Neural cell (in vitro differentiated cells): Measurements from ENCODE around the gene CRMP1. TPM values are rescaled to one million over a fixed set of nuclear protein-coding genes. Genes with fewer than 3 reads are reported as not detected.

Experiments
- H2AFZ ChIP-seq: fragments of 200-600, 300-800 bp; sonication (generic), shearing (Covaris generic); 2 replicates; pipeline ENCODE4 v1.6.0; 2014; ENCODE audit warnings: low read depth, mild to moderate bottlenecking, antibody characterized with exemption, low read length, moderate library complexity
- H3F3A ChIP-seq: fragments of 200-600 bp; shearing (Covaris generic); 2 replicates; pipeline ENCODE4 v1.6.1; 2016; ENCODE audit warnings: mild to moderate bottlenecking, moderate library complexity, mixed read lengths, antibody characterized with exemption, low read length; ENCODE audit not compliant: insufficient read depth, poor library complexity, severe bottlenecking
- H3K27ac ChIP-seq: fragments of 200-600, 300-800 bp; sonication (generic), shearing (Covaris generic); 2 replicates; pipeline ENCODE4 v1.5.1; 2014; ENCODE audit warnings: mild to moderate bottlenecking, low read length, moderate library complexity
- H3K27me3 ChIP-seq: fragments of 300-800, 200-600 bp; sonication (generic), shearing (Covaris generic); 2 replicates; pipeline ENCODE4 v1.6.0; 2014; ENCODE audit warnings: mild to moderate bottlenecking, low read depth, low read length, moderate library complexity; ENCODE audit not compliant: insufficient read depth
- H3K36me3 ChIP-seq: fragments of 300-800, 200-600 bp; sonication (generic), shearing (Covaris generic); 2 replicates; pipeline ENCODE4 v1.5.1; 2014; ENCODE audit warnings: mild to moderate bottlenecking, antibody characterized with exemption, low read length, moderate library complexity; ENCODE audit not compliant: insufficient read depth
- H3K4me2 ChIP-seq: fragments of 300-800, 200-600 bp; sonication (generic), shearing (Covaris generic); 2 replicates; pipeline ENCODE4 v1.6.0; 2014; ENCODE audit warnings: mild to moderate bottlenecking, low read length
- H3K4me3 ChIP-seq: fragments of 300-800, 200-600 bp; sonication (generic), shearing (Covaris generic); 2 replicates; pipeline ENCODE4 v1.5.1; 2014; ENCODE audit warnings: mild to moderate bottlenecking, low read length, moderate library complexity
- H3K79me2 ChIP-seq: fragments of 200-600 bp; shearing (Covaris generic); replicated peaks from 2 replicates; pipeline ENCODE4 v1.6.0; 2014; ENCODE audit warnings: mild to moderate bottlenecking, low read length, moderate library complexity; ENCODE audit not compliant: insufficient read depth
- H3K9ac ChIP-seq: fragments of 300-800, 200-600 bp; sonication (generic), shearing (Covaris generic); 2 replicates; pipeline ENCODE4 v1.6.1; 2016; ENCODE audit warnings: mild to moderate bottlenecking, low read length, mixed read lengths
- H3K9me2 ChIP-seq: fragments of 200-600 bp; shearing (Covaris generic); 2 replicates; pipeline ENCODE4 v1.6.1; 2016; ENCODE audit warnings: mild to moderate bottlenecking, low read length, mixed read lengths; ENCODE audit not compliant: insufficient read depth
- H3K9me3 ChIP-seq: fragments of 200-600, 300-800 bp; sonication (generic), shearing (Covaris generic); 2 replicates; pipeline ENCODE4 v1.6.1; 2016; ENCODE audit warnings: mild to moderate bottlenecking, mixed run types, low read length, moderate library complexity, mixed read lengths
- H4K20me1 ChIP-seq: fragments of 200-600 bp; shearing (Covaris generic); 2 replicates; pipeline ENCODE4 v1.6.1; 2016; ENCODE audit warnings: mild to moderate bottlenecking, mixed run types; ENCODE audit not compliant: insufficient read depth
- CTCF ChIP-seq: fragments of 450-650 bp; IDR thresholded peaks from 2 replicates; pipeline ENCODE4 v1.5.1; 2014; ENCODE audit warnings: antibody characterized with exemption, mild to moderate bottlenecking, moderate library complexity; ENCODE audit not compliant: poor library complexity, severe bottlenecking
- EP300 ChIP-seq: fragments of 450-650 bp; conservative IDR thresholded peaks from 2 replicates; pipeline ENCODE4 v1.6.1; 2014; ENCODE audit warnings: antibody characterized with exemption, mild to moderate bottlenecking, moderate library complexity; ENCODE audit not compliant: poor library complexity, severe bottlenecking
- EZH2 ChIP-seq: fragments of 200-600, 300-800 bp; shearing (Covaris generic), sonication (generic); IDR thresholded peaks from 2 replicates; pipeline ENCODE4 v1.6.1; 2014; ENCODE audit warnings: antibody characterized with exemption, low read length, borderline replicate concordance, mild to moderate bottlenecking; ENCODE audit not compliant: insufficient read depth, poor library complexity, severe bottlenecking
- MXI1 ChIP-seq: fragments of 450-650 bp; conservative IDR thresholded peaks from 2 replicates; pipeline ENCODE4 v1.6.1; 2014; ENCODE audit warnings: antibody characterized with exemption, mild to moderate bottlenecking; ENCODE audit not compliant: poor library complexity, severe bottlenecking
- POLR2AphosphoS5 ChIP-seq: IDR thresholded peaks from 2 replicates; pipeline ENCODE4 v1.6.1; 2012
- RAD21 ChIP-seq: fragments of 450-650 bp; conservative IDR thresholded peaks from 2 replicates; pipeline ENCODE4 v1.6.1; 2014; ENCODE audit warnings: antibody characterized with exemption, mild to moderate bottlenecking, moderate library complexity
- REST ChIP-seq: IDR thresholded peaks from 2 replicates; pipeline ENCODE4 v1.6.1; 2012; ENCODE audit warnings: borderline replicate concordance
- SMC3 ChIP-seq: fragments of 450-650 bp; conservative IDR thresholded peaks from 2 replicates; pipeline ENCODE4 v1.6.1; 2014; ENCODE audit warnings: antibody characterized with exemption, mild to moderate bottlenecking, moderate library complexity; ENCODE audit not compliant: poor library complexity
- TAF1 ChIP-seq: IDR thresholded peaks from 2 replicates; pipeline ENCODE4 v1.6.1; 2012; ENCODE audit warnings: low read depth
- polyA plus RNA-seq: library from polyadenylated mRNA; depleted of rRNA; stranded (reverse); fragments of >200 nt; gene quantifications from 2 replicates; pipeline ENCODE4 v1.2.3, GENCODE V29; 2014

CRMP1 gene
- polyA plus RNA-seq, 1 donor from 2014 or later: 642 TPM

GRCh38 chr4:5931526-5931925, 38.6 kb upstream of the CRMP1 start:
- Histone ChIP-seq H3K4me2 (no peak overlapping the region), H2AFZ (no peak overlapping the region)

GRCh38 chr4:5930876-5931275, 38.0 kb upstream of the CRMP1 start:
- H3K4me3 ChIP-seq: no peak overlapping the region
- no peaks in the 10 kb centered on the region for H3K36me3 ChIP-seq
- no peak overlapping the region for H2AFZ ChIP-seq
- no peak overlapping the region for H3K4me2 ChIP-seq
- TF ChIP-seq SMC3 (no peak), EP300 (no peak), MXI1 (no peak), TAF1 (no peak), EZH2 (no peak), CTCF (no peak), REST (no peak), RAD21 (no peak), POLR2AphosphoS5 (no peak)
- no peaks in the 10 kb centered on the region for H3K9me3 ChIP-seq
- H3K9ac ChIP-seq: no peak overlapping the region
- no peak overlapping the region for H3K27ac ChIP-seq
- peaks cover 2% of the 10 kb centered on the region for H3K27me3 ChIP-seq
- H3K9me2 ChIP-seq: no peaks in the 10 kb centered on the region
- H3K79me2 ChIP-seq: no peaks in the 10 kb centered on the region
- no peaks in the 10 kb centered on the region for H3F3A ChIP-seq
- no peaks in the 10 kb centered on the region for H4K20me1 ChIP-seq

More at GRCh38 chr4:5931526-5931925, 38.6 kb upstream of the CRMP1 start:
- Histone ChIP-seq H3K36me3 (no peaks in the 10 kb centered on the region), H3K79me2 (no peaks in the 10 kb centered on the region), H3K27me3 (peaks cover 2% of the 10 kb centered on the region), H3K9ac (no peak overlapping the region), H3K9me3 (no peaks in the 10 kb centered on the region), H3K27ac (no peak overlapping the region), H3F3A (no peaks in the 10 kb centered on the region), H3K9me2 (no peaks in the 10 kb centered on the region), H3K4me3 (no peak overlapping the region), H4K20me1 (no peaks in the 10 kb centered on the region)
- TF ChIP-seq POLR2AphosphoS5 (no peak), TAF1 (no peak), MXI1 (no peak), EZH2 (no peak)

GRCh38 chr4:5930456-5930855, 37.6 kb upstream of the CRMP1 start:
- no peaks in the 10 kb centered on the region for H4K20me1 ChIP-seq
- no peak for TF ChIP-seq EP300
- TF ChIP-seq SMC3: no peak
- TF ChIP-seq EZH2: no peak
- no peak for TF ChIP-seq REST
- TF ChIP-seq RAD21: no peak
- no peak overlapping the region for H3K27ac ChIP-seq
- H3K9me3 ChIP-seq: no peaks in the 10 kb centered on the region
- H2AFZ ChIP-seq: no peak overlapping the region
- H3K9ac ChIP-seq: no peak overlapping the region
- H3K79me2 ChIP-seq: no peaks in the 10 kb centered on the region
- H3K27me3 ChIP-seq: peaks cover 2% of the 10 kb centered on the region
- no peaks in the 10 kb centered on the region for H3K36me3 ChIP-seq
- no peaks in the 10 kb centered on the region for H3F3A ChIP-seq
- H3K4me2 ChIP-seq: no peak overlapping the region
- no peak overlapping the region for H3K4me3 ChIP-seq
- H3K9me2 ChIP-seq: no peaks in the 10 kb centered on the region
